CD4-positive, alpha-beta T cell treated with Interleukin-2 at 100 ng/mL for 4 hours (primary cell): ENCODE measurements around the gene CALU.

Source experiments
- DNase-seq: peaks from one replicate; pipeline ENCODE4 v3.0.0-alpha.2; 2020; ENCODE audit warnings: low spot score

The CALU gene

DNA sequence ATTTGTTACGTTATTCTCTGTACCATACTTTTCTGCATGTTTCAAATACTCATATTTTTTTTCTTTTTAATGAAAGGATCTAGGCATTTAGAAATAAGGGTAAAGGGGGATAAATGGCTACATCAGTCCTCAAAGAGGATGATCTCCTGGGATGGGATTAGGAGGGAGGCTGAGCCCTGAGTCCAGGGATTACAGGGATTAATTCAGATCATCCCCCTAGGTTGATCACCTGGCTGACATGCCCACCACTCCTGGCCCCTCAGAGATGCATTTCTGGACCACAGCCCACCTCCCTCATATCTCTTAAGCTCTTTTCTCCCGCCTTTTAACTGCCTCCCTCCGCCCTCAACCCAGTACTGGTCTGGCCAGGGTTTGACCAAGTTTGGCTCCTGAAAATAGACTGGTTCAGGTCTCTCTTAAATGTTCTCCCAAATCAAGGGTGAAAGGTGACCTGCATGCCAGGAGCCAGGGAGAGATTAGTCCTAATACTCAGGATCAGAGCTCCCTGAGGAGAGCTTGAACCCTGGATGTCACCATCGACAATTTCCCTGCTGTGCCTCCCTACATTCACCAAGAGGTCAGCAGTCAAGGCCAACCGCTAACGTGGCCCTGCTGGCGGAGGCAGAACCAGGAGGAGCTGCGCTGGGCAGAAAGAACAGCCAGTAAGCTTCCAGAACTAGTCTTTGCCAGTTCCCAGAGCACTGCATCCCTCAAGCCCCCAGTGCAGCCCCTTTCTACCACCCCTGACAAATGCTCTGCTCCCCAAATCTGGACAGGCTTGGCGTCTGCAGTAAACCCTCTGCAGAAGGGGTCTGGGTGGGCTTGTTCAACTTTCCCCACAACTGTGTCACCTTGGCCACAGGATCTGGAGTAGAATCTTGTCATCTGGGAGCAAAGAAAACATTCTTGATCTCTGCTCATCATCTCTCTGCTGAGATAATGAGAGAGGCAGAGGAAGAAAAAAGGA, 49.6 kb downstream of the CALU start:
- no peak for DNase-seq

- DNase-seq: no peak
These were observed 51.3 kb downstream of the CALU start for GRCh38 chr7:128790315-128791041.

- DNase-seq: peak; percentile 71
These were observed 52.2 kb downstream of the CALU start, which contains the start of gene CCDC136 for GRCh38 chr7:128791121-128791971. Gene CCDC136, plus strand, starts transcription at chr7:128791968. Its CDS starts 444 bp downstream, at chr7:128792412.

GRCh38 chr7:128791972-128792327, 52.8 kb downstream of the CALU start:
- no peak for DNase-seq

DNA sequence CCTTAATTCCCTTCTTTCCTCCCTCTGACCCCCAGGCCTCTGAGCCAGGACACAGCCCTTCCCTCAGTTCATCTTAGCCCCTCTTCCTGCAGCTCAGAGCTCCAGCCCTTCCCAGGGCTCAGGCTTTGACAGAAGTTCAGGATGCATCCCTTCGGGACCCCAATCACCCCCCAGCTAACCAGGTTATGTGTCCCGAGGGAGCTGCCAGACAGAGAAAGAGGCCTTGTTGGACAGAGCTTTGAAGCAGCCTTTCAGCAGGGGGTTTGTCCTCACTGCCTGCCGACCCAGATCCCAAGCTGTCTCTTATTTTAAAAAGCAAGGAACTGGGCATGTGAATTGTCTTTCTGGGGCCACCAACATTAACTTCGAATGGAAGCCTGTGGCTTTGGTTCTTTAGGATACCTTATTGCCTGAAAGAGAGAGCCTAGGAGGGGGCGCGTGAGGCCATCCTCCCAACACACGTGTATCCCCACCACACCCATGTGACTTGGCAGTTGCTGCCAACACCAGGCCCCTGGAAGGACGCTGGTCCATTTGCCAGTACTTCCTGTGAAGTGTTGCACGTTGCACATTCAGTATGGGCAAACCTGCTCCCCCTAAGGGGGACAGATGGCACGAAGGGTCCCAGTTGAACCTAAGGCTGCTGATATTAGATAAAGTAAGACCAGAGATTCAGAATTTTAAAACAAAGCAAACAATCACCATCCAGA, 53.5 kb downstream of the CALU start:
- no peak for DNase-seq

DNA sequence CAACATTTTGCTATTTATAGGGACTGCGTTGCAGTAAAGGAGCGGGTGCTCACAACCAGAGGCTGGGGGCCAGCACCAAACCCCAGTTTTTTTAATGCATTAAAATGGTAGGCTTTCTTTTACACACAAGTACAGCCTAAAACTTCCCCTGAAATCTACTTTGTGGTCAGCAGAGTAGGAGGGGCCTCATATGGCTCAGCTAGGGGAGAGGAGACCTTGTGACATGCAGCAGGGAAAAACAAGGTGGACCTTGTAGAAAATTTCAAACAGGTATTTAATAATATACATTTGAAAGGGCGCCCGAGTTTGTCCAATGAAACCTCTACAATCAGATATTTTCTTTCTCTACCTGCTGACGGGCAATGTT, 54.0 kb downstream of the CALU start:
- no peak for DNase-seq

DNA sequence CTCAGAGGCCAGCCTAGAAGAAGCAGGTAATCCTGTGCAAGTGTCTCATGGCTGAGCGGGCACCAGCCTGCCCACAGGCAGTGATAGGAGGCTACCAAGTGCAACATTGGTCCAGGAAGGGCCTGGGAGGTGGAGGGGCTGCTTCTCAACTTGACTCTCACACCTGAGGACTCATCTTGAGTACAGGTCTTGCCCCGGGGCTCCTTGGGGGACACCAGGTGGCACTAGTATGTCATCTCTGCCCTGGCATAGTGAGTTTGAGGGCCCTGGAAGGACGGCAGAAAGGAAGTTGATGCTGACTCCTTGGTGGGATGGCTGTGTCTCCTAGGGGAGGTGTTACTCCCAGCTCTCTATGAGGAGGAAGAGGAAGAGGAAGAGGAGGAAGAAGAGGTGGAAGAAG, 54.9 kb downstream of the CALU start:
- DNase-seq: peak; percentile 11

GRCh38 chr7:128794436-128794835, 55.3 kb downstream of the CALU start:
- DNase-seq: no peak

DNA sequence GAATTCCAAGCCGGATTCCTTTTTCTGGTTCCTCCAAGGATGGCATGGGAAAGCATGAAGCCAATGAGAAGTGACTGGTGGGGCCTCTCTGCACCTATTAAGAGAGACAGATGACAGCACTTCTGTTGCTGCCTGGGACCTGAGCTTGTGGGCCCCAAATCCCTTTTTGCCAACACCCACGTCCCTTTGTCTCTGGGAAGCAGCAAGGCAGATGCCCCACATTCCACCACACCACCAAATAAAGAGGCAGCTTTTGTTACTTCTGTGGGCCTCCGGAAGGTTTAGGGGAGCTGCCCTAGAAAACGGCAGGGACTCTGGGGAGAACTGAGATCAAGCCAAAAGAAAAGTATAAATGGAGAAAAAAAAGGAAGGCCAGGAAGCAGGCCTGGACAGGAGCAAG, 56.0 kb downstream of the CALU start:
- no peak for DNase-seq

DNA sequence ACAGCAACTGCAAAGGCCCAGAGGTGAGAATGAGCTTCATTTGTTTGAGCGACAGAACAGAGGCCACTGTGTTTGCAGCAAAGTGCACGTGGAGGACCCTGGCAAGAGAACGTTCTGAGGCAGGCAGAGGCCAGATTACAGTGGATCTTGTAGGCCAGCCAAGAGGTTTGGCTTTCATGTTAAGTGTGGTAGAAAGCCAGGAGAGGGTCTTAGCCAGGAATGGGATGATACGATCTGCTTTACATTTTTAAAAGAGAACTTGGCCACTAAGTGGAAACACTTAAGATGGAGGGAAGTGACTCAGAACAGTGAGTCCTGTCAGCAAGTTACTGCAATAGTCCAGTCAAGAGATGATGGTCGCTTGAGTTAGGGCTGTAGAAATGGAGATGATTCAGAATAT, 57.2 kb downstream of the CALU start:
- no peak for DNase-seq

DNA sequence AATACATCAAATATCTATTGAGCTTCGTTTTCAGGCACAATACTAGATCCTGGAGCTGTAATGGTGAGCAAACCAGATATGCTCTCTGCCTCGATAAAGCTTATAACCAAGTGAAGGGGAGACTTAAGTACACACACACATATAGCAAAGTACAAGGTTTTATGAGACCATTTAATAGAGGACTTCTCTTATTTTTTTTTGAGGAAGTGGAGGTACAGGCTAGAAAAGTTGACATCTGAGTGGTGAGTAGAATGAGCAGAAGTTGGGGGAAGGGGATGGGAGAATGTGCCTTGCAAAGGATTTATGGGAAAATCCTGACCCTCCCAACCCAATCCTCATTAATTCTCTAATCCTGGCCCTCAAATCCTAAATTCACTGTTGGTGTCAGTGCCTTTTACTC, 60.3 kb downstream of the CALU start:
- no peak for DNase-seq

- no peak for DNase-seq
These were observed 61.4 kb downstream of the CALU start for GRCh38 chr7:128800567-128800966.

GRCh38 chr7:128801003-128801402, 61.8 kb downstream of the CALU start:
- no peak for DNase-seq

GRCh38 chr7:128801667-128802418, 62.7 kb downstream of the CALU start:
- no peak for DNase-seq

DNA sequence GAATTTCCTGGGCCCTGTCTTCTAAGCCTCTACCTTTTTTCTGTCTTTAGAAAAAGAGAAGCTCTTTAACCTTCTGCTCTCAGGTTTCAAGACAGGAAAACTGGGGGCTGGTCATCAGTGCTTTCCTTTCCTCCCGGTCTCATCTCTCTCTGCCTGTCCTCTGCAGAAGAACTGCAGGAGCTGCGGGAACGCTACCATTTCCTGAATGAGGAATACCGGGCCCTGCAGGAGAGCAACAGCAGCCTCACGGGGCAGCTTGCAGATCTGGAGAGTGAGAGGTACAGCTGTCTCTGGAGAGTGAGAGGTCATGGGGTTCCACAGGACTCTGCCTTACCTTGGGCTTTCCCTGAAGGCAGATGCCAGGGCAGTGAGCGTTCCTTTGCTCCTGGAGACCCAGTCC, 65.3 kb downstream of the CALU start:
- no peak for DNase-seq

DNA sequence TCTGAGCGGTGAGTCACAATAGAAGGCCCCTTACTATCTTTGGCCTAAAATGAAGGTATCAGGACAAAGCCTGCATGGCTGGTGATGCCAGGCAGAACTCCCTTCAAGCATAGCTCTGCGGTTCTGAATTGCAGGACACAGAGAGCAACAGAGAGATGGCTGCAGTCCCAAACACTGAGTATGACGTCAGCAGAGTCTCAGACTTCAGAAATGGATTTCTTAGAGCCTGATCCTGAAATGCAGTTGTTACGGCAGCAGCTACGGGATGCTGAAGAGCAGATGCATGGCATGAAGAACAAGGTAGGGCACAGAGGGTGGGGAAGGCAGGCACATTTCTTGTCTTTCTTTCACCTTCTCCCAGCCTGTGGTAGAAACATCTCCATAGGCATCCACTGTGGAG, 66.1 kb downstream of the CALU start:
- DNase-seq: no peak

- no peak for DNase-seq
These were observed 68.0 kb downstream of the CALU start for GRCh38 chr7:128807191-128807590.

DNA sequence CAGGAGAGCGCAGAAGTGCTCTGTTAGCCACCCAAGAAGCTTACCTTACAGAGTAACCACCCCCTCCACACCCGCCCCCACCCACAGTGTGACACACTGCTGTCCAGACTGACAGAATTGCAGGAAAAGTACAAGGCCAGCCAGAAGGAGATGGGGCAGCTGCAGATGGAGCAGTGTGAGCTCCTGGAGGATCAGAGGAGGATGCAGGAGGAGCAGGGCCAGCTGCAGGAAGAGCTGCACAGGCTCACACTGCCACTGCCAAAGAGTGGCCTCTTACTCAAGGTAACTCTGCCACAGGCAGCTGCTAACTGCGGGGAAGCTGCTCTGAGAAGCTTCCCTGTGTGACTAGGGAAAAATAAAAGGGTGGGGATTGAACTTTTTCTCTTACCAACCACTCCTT, 70.2 kb downstream of the CALU start:
- DNase-seq: no peak

DNA sequence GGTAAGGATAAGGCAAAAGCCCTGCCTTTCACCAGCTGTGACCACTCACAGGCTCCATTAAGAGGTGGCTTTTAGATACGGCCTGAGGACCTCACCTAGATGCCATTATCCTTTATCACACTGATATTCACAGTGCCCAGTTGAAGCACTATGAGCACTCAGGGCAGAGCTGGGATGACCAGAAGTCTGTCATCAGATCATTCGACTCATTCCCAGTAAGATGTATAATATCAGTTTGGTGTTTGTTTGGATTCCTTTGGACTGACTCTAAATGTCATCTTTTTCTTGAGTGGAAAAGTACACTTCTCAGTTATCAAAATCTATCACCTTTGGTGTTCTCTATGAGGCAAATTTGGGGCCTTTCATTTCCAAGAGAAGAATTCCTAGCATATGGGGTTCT, 71.3 kb downstream of the CALU start:
- DNase-seq: no peak

DNA sequence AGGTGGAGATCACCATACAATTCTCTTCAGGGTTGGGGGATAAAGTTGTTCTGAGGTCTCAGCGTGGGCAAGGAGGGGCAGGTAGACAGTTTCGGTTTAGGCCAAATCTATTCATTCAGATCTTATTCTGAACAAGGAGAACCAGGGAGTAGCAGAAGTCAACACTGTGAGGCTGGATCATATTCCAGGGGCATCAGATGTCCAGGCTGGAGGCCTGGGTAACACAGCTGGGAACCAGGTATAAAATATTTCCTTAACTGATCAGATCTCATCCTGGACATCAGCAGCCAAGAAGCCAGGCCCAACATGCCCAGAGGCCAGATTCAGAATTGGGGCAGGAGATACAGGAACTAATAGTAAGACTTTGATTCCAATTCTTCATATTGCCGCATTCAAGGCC, 71.8 kb downstream of the CALU start:
- no peak for DNase-seq
